Nephron (organoid): ENCODE measurements around the gene ATP8A2.

Source experiments
- H3K27ac Mint-ChIP-seq, 3 experiments: 2 replicates each; pipeline ENCODE4 v1.8.0; 2020; ENCODE audit warnings: mixed read lengths in 3 of 3, mild to moderate bottlenecking in 2 of 3, moderate library complexity in 1 of 3
- H3K27me3 Mint-ChIP-seq: 2 replicates; pipeline ENCODE4 v1.8.0; 2021; ENCODE audit warnings: low read depth, mild to moderate bottlenecking, moderate library complexity, mixed read lengths
- H3K36me3 Mint-ChIP-seq: 2 replicates; pipeline ENCODE4 v1.8.0; 2020; ENCODE audit warnings: low read depth, mixed read lengths
- H3K4me1 Mint-ChIP-seq: 2 replicates; pipeline ENCODE4 v1.8.0; 2020; ENCODE audit warnings: mixed read lengths
- H3K4me3 Mint-ChIP-seq, 3 experiments: 2 replicates each; pipeline ENCODE4 v1.8.0; 2020; ENCODE audit warnings: mild to moderate bottlenecking in 3 of 3, mixed read lengths in 3 of 3, moderate library complexity in 2 of 3
- H3K9me3 Mint-ChIP-seq: 2 replicates; pipeline ENCODE4 v1.8.0; 2020; ENCODE audit warnings: mixed read lengths
- TF ChIP-seq, protein P1 (sequence below), 3 experiments: fragments of 200-600 bp; sonication (generic); IDR thresholded peaks; one replicate each; pipeline ENCODE4 v1.5.0; 2021; ENCODE audit warnings: antibody characterized with exemption in 3 of 3; ENCODE audit not compliant: unreplicated experiment in 3 of 3

ATP8A2 gene

DNA sequence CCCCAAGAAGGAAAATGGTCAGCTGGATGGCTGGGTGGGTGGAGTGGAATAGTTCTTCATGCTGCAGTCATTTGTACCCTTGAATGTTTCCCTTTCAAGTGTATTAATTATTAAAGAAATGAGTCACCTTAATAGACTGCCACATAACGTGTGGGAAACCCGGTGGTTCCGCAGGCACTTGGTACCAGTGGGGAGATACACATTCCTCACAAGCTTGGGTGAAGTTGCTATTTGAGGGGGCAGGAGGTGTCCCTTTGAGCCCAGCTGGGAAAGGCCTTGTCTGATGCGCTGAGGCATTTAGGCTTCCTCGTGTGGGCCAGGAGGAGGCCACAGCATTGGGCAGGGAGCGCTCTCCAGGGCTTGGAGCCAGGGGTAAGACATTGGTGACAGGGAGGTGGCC lies 57.7 kb downstream of the ATP8A2 start:
- H3K36me3 Mint-ChIP-seq = no peaks in the 10 kb centered on the region
- H3K4me3 Mint-ChIP-seq = no peak overlapping the region
- H3K9me3 Mint-ChIP-seq = peaks cover 12% of the 10 kb centered on the region
- peaks cover 30% of the 10 kb centered on the region for H3K4me1 Mint-ChIP-seq
- H3K27me3 Mint-ChIP-seq = peaks cover 6% of the 10 kb centered on the region
- H3K27ac Mint-ChIP-seq = peak overlapping the region; percentile 86 to 97 (median 96)
- TF ChIP-seq, protein P1, sequence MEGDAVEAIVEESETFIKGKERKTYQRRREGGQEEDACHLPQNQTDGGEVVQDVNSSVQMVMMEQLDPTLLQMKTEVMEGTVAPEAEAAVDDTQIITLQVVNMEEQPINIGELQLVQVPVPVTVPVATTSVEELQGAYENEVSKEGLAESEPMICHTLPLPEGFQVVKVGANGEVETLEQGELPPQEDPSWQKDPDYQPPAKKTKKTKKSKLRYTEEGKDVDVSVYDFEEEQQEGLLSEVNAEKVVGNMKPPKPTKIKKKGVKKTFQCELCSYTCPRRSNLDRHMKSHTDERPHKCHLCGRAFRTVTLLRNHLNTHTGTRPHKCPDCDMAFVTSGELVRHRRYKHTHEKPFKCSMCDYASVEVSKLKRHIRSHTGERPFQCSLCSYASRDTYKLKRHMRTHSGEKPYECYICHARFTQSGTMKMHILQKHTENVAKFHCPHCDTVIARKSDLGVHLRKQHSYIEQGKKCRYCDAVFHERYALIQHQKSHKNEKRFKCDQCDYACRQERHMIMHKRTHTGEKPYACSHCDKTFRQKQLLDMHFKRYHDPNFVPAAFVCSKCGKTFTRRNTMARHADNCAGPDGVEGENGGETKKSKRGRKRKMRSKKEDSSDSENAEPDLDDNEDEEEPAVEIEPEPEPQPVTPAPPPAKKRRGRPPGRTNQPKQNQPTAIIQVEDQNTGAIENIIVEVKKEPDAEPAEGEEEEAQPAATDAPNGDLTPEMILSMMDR (IDR thresholded peaks at IDR 0.05; ENCODE audit: unreplicated experiment in 3 of 3) = no peak

DNA sequence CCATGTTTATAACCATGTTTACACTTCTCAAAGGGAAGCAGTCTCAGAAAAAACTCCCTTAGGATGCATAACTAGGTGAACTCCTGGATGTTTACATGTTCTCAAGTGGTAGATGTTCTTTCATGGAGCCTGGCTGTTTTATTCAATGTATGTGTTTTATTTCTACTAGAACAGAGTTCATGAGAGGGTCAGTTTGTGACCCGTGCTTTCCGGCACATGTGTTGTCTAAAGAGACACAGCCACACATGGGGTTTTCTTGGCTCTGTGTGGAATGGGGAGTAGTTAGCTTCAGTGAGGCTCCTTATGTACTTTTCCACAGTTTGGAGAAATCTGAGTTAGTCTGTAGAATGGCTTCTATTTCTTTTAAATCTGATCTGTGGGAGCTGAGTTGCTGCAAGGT lies 60.9 kb downstream of the ATP8A2 start:
- Mint-ChIP-seq H3K4me3 (peak overlapping the region in 2 of 3 experiments; percentile 49 to 53), H3K27me3 (peaks cover 10% of the 10 kb centered on the region), H3K36me3 (no peaks in the 10 kb centered on the region), H3K9me3 (peaks cover 6% of the 10 kb centered on the region), H3K4me1 (peaks cover 43% of the 10 kb centered on the region), H3K27ac (peak overlapping the region; percentile 91 to 99 (median 98))
- TF ChIP-seq, protein P1 (IDR thresholded peaks at IDR 0.05; ENCODE audit: unreplicated experiment in 3 of 3) = no peak

DNA sequence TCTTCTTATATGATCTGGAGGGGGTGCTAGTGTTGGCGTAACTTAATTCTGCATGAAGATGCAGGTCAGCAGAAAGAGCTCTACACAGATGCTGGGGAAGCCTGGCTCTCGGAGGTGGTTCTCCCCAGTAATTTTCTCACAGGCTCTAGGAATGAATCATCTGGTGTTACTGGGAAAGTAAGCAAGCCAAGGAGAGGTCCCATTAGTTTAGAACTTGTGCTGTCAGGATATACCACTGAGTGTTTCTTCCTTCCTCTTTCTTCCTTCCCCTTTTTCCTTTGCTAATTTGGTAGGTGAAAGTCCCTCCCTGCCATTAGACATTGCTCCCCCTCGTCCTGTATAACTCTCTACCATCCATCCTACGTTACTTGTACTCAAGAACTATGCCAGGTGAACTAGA lies 68.3 kb downstream of the ATP8A2 start:
- H3K9me3 Mint-ChIP-seq = no peaks in the 10 kb centered on the region
- H3K4me1 Mint-ChIP-seq = peaks cover 27% of the 10 kb centered on the region
- H3K27ac Mint-ChIP-seq = peak overlapping the region in 2 of 3 experiments; percentile 19 to 53
- peaks cover 4% of the 10 kb centered on the region for H3K27me3 Mint-ChIP-seq
- no peaks in the 10 kb centered on the region for H3K36me3 Mint-ChIP-seq
- no peak overlapping the region for H3K4me3 Mint-ChIP-seq
- TF ChIP-seq, protein P1 (IDR thresholded peaks at IDR 0.05; ENCODE audit: unreplicated experiment in 3 of 3) = no peak

DNA sequence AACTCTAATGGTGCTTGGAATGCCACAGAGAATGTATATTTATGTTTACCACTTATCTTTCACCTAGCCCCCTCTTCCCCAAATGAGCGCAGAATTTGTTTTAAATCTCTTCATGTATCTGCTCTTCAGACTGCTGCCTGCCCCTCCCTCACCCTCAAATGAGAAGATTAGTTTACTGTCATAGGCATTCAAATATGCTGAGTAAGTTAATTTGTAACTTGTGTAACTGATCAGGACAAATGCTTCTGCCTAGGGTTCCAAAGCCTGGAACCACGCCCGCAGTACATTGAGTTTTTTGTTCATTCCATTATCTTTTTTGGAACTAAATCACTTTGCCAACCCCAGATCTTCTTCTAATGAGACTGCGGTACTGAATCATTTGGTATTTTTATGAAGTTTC lies 74.5 kb downstream of the ATP8A2 start:
- TF ChIP-seq, protein P1 (IDR thresholded peaks at IDR 0.05; ENCODE audit: unreplicated experiment in 3 of 3) = no peak
- Mint-ChIP-seq H3K36me3 (no peaks in the 10 kb centered on the region), H3K4me1 (peaks cover 12% of the 10 kb centered on the region), H3K9me3 (peaks cover 16% of the 10 kb centered on the region), H3K4me3 (no peak overlapping the region), H3K27ac (peak overlapping the region in 1 of 3 experiments; percentile 9), H3K27me3 (peaks cover 11% of the 10 kb centered on the region)

DNA sequence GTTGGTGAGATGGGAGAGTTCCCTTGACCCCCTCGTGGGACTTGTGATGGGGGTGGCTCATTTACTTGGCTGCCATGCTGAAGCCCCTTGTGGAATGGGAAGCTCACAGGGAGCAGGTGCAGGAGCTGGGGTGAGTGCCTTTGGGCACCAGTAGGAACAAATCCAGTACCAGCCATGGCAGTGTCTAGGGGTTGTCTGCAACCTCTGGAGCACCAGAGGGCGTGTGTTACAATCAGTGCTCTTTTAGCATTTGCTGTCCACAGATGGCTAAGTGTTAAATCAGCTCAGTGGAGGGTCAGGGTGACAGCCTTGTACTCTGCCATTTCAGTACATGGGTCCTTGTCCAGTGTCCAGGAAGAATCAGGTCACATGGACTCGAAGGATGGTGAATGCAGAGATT lies 75.6 kb downstream of the ATP8A2 start:
- peaks cover 20% of the 10 kb centered on the region for H3K9me3 Mint-ChIP-seq
- H3K4me3 Mint-ChIP-seq = no peak overlapping the region
- H3K27ac Mint-ChIP-seq = no peak overlapping the region
- H3K27me3 Mint-ChIP-seq = peaks cover 13% of the 10 kb centered on the region
- no peaks in the 10 kb centered on the region for H3K36me3 Mint-ChIP-seq
- peaks cover 12% of the 10 kb centered on the region for H3K4me1 Mint-ChIP-seq
- TF ChIP-seq, protein P1 (IDR thresholded peaks at IDR 0.05; ENCODE audit: unreplicated experiment in 3 of 3) = no peak

DNA sequence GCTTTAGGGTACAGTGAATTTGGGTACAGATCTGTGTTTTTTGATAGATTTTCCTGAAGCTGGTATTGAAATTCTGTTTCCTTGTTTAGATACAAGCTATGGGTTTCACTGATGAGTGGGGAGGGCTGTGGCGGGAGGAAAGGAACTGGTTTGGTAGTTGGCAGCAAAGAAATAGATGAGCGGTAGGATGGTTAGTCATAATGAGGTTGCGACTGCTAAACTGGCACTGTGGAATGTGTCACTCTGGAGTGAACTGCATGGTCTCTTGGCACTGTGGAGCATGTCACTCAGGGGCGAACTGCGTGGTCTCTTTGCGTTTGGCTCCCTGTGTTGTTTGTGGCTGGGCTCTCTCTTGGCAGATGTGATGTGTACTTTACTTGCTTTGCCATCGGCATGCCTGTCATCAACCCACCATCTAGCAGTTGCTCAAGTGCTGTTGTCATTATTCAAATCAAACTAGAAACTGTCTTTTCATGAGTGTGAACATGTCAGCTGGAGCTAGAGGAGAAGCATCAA lies 82.1 kb downstream of the ATP8A2 start:
- TF ChIP-seq, protein P1 (IDR thresholded peaks at IDR 0.05; ENCODE audit: unreplicated experiment in 3 of 3) = no peak
- H3K36me3 Mint-ChIP-seq = no peaks in the 10 kb centered on the region
- no peak overlapping the region for H3K4me3 Mint-ChIP-seq
- H3K9me3 Mint-ChIP-seq = peaks cover 11% of the 10 kb centered on the region
- peaks cover 3% of the 10 kb centered on the region for H3K4me1 Mint-ChIP-seq
- no peak overlapping the region for H3K27ac Mint-ChIP-seq
- peaks cover 25% of the 10 kb centered on the region for H3K27me3 Mint-ChIP-seq
